Ishikawa (cell line): Measurements from ENCODE around the gene ASXL1.

Experiments used
- CEBPB ChIP-seq: IDR thresholded peaks from 2 replicates; pipeline ENCODE4 v1.6.1; 2012
- EGR1 ChIP-seq: IDR thresholded peaks from 2 replicates; pipeline ENCODE4 v1.6.1; 2012
- EP300 ChIP-seq: IDR thresholded peaks from 2 replicates; pipeline ENCODE4 v1.6.1; 2012; ENCODE audit warnings: borderline replicate concordance
- FOXM1 ChIP-seq: IDR thresholded peaks from 2 replicates; pipeline ENCODE4 v1.6.1; 2012; ENCODE audit warnings: low read depth, borderline replicate concordance
- MAX ChIP-seq: IDR thresholded peaks from 2 replicates; pipeline ENCODE4 v1.6.1; 2012
- RAD21 ChIP-seq: IDR thresholded peaks from 2 replicates; pipeline ENCODE4 v1.6.1; 2012; ENCODE audit warnings: low read depth
- REST ChIP-seq: IDR thresholded peaks from 2 replicates; pipeline ENCODE4 v1.6.1; 2012; ENCODE audit warnings: low read depth, mild to moderate bottlenecking
- TAF1 ChIP-seq: IDR thresholded peaks from 2 replicates; pipeline ENCODE4 v1.6.1; 2012; ENCODE audit warnings: low read depth, mild to moderate bottlenecking
- USF1 ChIP-seq: IDR thresholded peaks from 2 replicates; pipeline ENCODE4 v1.6.1; 2012
- YY1 ChIP-seq: IDR thresholded peaks from 2 replicates; pipeline ENCODE4 v1.6.1; 2012; ENCODE audit warnings: low read depth

- no peak for TF ChIP-seq MAX
- TF ChIP-seq REST = no peak
- no peak for TF ChIP-seq RAD21
- TF ChIP-seq YY1 = no peak
- no peak for TF ChIP-seq CEBPB
- TF ChIP-seq FOXM1 = no peak
- no peak for TF ChIP-seq EP300
- TF ChIP-seq TAF1 = no peak
- TF ChIP-seq USF1 = no peak
- no peak for TF ChIP-seq EGR1
These were observed 82.1 kb downstream of the ASXL1 start for GRCh38 chr20:32440069-32440757.
